Brain pericyte (primary cell): Measurements from ENCODE around the gene BRDT.

ENCODE experiments used
- DNase-seq: peaks from one replicate; pipeline ENCODE4 v3.0.0-alpha.2; 2012; ENCODE audit warnings: low read depth, low spot score

The BRDT gene

GRCh38 chr1:91949356-91949699 lies at the start of gene BRDT:
TSS of gene BRDT (plus strand) at chr1:91949401. CDS start at chr1:91962755, 13,354 bp downstream.
- DNase-seq, result no peak

GRCh38 chr1:91900562-91900961 lies 48.6 kb upstream of the BRDT start:
- DNase-seq, result peak; percentile 49

DNA sequence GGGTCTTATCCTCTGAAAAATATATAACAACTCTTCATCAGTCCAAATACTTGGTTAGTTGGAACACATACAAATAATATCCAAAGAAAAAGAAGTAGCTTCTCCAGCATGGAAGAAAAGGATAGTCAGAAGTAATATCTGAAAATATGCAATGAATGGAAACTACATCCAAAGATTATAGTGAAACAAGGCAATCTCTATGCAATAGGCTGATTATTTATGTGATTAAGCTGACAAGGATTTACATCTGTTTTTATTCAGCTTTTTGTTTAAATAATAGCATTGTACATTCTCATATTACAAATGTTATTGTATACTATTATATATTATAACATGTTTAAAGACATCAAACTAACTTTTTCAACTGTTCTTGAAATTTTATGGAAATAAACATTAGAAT lies 48.0 kb upstream of the BRDT start:
- no peak for DNase-seq

DNA sequence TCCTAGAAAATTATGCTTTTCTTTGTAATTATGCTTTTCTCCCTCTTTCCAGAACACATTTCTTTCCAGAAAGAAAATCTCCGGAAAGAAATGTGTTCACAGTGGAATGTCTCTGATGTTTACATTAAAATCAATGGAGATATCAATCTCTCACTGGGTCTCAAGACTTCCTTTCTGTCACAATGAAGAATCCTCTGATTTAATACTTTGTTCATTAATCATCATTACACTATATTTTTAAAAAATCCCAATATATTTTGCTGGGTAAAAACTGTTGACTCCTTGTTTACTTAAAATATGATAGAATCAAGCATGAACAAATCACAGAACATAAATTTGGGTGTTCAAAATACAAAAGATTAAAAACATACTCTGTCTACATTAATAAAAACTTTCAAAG lies 36.9 kb upstream of the BRDT start:
- no peak for DNase-seq

GRCh38 chr1:91913018-91913417 lies 36.2 kb upstream of the BRDT start:
- DNase-seq, result no peak

DNA sequence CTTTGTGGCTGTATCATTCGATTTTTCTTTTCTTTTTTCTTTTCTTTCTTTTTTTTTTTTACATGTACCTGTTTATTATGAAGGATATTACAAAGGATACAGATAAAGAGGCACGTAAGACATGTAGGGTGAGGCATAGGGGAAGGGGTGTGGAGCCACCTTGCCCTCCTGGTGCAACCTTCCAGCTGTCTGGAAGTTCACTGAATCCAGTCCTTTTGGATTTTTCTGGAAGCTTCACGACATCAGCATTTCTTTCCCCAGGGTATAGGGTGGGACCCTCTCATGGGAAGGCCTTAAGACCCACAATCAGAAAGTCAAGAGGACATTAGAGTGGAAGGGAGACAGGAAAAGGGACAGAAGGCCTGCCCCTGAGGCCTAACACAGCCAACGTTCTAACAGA lies 33.2 kb upstream of the BRDT start:
- no peak for DNase-seq

- DNase-seq, result no peak
Measured at GRCh38 chr1:91916811-91917460, 32.3 kb upstream of the BRDT start.

GRCh38 chr1:91919962-91920361 lies 29.2 kb upstream of the BRDT start:
- peak; percentile 38 for DNase-seq

DNA sequence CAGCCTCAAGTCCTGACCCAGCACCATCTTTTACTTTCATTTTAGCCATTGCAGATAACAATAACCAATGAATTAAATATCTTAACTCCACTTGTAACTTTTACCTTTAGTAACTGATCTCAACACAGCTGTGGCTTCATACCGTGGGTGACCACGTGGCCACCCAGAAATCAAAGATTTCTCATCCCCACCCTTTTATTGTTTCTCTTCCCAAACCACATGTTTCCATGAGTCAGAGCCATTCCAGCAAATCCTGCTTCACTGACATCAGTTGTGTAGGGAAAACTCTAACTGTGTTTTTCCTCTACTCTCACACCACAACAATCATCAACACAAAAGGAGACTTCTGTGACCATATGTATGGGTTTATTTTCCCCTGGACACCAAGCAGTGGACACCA lies 25.1 kb upstream of the BRDT start:
- DNase-seq, result no peak

- no peak for DNase-seq
Measured at GRCh38 chr1:91925644-91926435, 23.4 kb upstream of the BRDT start.

GRCh38 chr1:91928026-91928425 lies 21.2 kb upstream of the BRDT start:
- DNase-seq, result no peak

DNA sequence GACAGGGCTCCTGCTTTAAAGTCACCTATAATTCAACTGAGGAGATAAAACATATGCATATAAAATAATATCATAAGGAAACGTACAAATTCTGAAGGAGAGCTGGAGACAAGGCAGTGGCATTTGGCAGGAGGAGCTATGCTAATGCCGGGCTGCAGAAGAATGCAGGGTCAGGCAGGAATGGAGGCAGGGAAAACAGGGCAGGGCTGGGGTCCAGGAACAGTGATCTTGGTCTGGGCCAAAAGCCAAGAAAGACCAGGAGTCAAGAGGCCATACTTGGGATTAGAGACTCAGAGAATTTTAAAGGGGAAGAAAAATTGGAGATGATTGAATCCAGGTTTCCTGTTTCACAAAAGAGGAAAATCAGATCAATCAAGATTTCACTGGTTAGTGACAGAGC lies 20.0 kb upstream of the BRDT start:
- no peak for DNase-seq

DNA sequence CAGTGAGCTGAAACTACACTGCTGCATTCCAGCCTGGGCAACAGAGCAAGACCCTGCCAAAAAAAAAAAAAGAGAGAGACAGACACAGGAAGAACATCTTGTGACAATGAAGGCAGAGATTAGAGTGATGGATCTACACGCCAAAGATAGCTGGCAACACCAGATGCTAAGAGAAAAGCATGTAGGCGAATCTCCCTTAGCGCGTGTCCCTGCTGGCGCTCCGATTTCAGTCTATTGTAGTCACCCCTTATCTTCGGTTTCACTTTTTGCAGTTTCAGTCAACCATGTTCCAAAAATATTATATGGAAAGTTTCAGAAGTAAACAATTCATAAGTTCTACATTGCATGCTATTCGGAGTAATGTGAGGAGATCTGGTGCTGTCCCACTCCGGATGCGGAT lies 11.6 kb upstream of the BRDT start:
- DNase-seq, result no peak

DNA sequence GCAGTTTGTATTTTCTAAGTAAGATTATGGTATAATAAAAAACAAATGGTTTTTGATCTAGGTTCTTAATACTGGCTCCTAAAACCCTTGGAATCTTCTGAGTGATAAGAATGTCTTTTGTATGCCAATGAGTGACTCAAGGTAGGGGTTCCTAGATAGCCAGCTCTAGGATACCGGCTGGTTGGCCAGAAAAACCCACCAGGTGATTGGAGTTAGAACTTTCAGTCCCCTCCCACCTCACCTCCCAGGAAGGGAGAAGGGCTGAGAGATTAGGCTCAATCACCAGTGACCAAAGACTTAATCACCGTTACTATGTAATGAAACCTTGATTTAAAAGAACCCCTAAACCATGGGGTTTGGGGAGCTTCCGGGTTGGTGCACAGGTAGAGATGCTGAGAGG lies 8.7 kb upstream of the BRDT start:
- no peak for DNase-seq

GRCh38 chr1:91944087-91944486 lies 5.1 kb upstream of the BRDT start:
- DNase-seq, result no peak

- DNase-seq, result no peak
Measured at GRCh38 chr1:91948097-91948496, 1.1 kb upstream of the BRDT start.

DNA sequence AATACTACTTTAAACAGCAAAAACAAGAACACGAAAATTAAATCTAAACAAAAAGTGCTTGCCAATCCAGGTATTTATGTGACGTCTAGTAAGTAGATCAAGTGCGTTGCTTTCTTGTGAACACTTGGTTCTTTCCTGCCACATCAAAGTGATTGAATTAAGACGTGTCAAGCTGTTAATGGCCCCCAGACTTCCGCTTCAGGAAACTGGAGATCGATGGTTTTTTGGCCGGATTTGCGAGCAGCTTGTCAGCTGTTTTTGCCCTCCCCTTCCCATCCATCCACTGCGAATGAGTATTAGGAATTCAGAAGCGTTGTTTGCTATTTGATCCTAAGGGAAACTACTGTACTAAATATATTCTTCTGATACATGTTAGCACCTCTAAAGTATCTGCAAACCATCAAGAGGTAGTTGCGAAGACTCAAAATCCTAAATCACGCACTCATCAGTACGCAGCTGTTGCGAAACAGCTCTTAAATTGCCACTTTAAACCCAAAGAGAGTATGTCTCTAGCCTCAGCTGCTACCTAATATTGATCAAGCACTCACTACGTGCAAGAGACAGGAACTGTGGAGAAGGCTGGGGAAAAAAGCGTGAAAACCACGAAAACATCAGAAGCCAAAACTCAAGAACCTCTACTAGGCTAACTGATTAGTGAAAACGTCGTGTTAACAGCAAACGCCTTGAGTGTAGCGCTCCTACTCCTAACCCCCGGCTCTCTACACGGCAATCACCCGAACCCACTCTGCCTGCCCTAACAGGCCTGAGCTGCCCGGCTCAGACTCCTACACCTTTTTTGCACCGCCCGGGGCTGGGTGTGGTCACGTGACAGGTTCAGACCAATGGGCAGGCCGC lies 473 bp upstream of the BRDT start:
- DNase-seq, result no peak

- DNase-seq, result no peak
Measured at GRCh38 chr1:91952187-91952586, 3.0 kb downstream of the BRDT start.

DNA sequence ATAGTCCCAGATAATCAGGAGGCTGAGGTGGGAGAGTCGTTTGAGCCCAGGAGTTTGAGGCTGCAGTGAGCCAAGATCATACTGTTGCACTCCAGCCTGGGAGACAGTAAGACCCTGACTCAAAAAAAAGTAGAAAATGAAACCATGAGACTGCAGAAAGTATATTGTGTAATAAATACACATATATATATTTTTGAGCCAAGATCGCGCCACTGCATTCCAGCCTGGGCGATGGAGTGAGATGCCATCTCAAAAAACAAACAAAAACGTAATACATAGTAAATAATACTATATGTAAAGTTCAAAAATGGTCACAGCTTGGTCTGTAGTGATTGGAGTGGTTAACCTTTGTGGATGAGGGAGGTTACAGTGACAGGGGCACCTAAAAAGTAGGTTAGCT lies 9.7 kb downstream of the BRDT start:
- no peak for DNase-seq

GRCh38 chr1:91968334-91968733 lies 19.1 kb downstream of the BRDT start:
- DNase-seq, result no peak

GRCh38 chr1:91979383-91979782 lies 30.2 kb downstream of the BRDT start:
- no peak for DNase-seq

DNA sequence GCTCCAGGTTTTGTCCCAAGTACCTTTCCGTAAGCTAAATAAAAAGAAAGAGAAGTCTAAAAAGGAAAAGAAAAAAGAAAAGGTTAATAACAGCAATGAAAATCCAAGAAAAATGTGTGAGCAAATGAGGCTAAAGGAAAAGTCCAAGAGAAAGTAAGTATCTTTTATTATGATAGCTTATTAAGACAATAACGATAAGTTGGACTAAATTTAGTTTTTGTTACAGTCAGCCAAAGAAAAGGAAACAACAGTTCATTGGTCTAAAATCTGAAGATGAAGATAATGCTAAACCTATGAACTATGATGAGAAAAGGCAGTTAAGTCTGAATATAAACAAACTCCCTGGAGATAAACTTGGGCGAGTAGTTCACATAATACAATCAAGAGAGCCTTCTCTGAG lies 31.5 kb downstream of the BRDT start:
- no peak for DNase-seq
